ENCODE results near the gene BLOC1S4.

BLOC1S4 gene

GRCh38 chr4:6709230-6710114 lies 6.5 kb upstream of the BLOC1S4 start, which contains the start of gene MRFAP1L1:
Gene MRFAP1L1, minus strand, starts transcription at chr4:6709865. Its CDS starts 236 bp downstream, at chr4:6709629.
- TF ChIP-seq CTCF (conservative IDR thresholded peaks at IDR 0.05; ENCODE audit: low read length) (no peak), EZH2phosphoT487 (IDR thresholded peaks at IDR 0.05; ENCODE audit: borderline replicate concordance) (no peak)
- Histone ChIP-seq H3F3A (ENCODE audit: low read depth) (no peaks in the 10 kb centered on the region), H3K27me3 (ENCODE audit: insufficient read depth, low read length, poor library complexity, severe bottlenecking) (no peaks in the 10 kb centered on the region), H3K9me3 (ENCODE audit: insufficient read depth, low read depth, low read length) (no peaks in the 10 kb centered on the region), H2AFZ (ENCODE audit: low read length) (peak within 1 kb of the TSS; percentile 87), H4K20me1 (ENCODE audit: insufficient read depth, low read length, poor library complexity, severe bottlenecking) (peaks cover 48% of the 10 kb centered on the region), H3K79me2 (ENCODE audit: insufficient read depth, low read length) (peaks cover 51% of the 10 kb centered on the region), H3K36me3 (ENCODE audit: insufficient read depth, low read length) (no peaks in the 10 kb centered on the region), H3K4me1 (ENCODE audit: insufficient read depth, low read length, poor library complexity, severe bottlenecking) (peaks cover 51% of the 10 kb centered on the region), H3K4me3 (ENCODE audit: low read length, poor library complexity, severe bottlenecking) (peak within 1 kb of the TSS; percentile 96), H3K9ac (ENCODE audit: low read depth, low read length, poor library complexity, severe bottlenecking) (peak within 1 kb of the TSS; percentile 92), H3K9me2 (replicated peaks; ENCODE audit: low read depth, low read length) (no peaks in the 10 kb centered on the region), H3K4me2 (ENCODE audit: low read depth, low read length, poor library complexity, severe bottlenecking) (peak within 1 kb of the TSS; percentile 99)

GRCh38 chr4:6710282-6710681 lies 5.7 kb upstream of the BLOC1S4 start:
- Histone ChIP-seq H3F3A (ENCODE audit: low read depth) (no peaks in the 10 kb centered on the region), H2AFZ (ENCODE audit: low read length) (peak overlapping the region; percentile 87), H3K27me3 (ENCODE audit: insufficient read depth, low read length, poor library complexity, severe bottlenecking) (no peaks in the 10 kb centered on the region), H4K20me1 (ENCODE audit: insufficient read depth, low read length, poor library complexity, severe bottlenecking) (peaks cover 40% of the 10 kb centered on the region), H3K4me3 (ENCODE audit: low read length, poor library complexity, severe bottlenecking) (peak overlapping the region; percentile 96), H3K79me2 (ENCODE audit: insufficient read depth, low read length) (peaks cover 43% of the 10 kb centered on the region), H3K36me3 (ENCODE audit: insufficient read depth, low read length) (no peaks in the 10 kb centered on the region), H3K9me3 (ENCODE audit: insufficient read depth, low read depth, low read length) (no peaks in the 10 kb centered on the region), H3K4me2 (ENCODE audit: low read depth, low read length, poor library complexity, severe bottlenecking) (peak overlapping the region; percentile 99), H3K4me1 (ENCODE audit: insufficient read depth, low read length, poor library complexity, severe bottlenecking) (peaks cover 48% of the 10 kb centered on the region), H3K9me2 (replicated peaks; ENCODE audit: low read depth, low read length) (no peaks in the 10 kb centered on the region), H3K9ac (ENCODE audit: low read depth, low read length, poor library complexity, severe bottlenecking) (peak overlapping the region; percentile 92)
- TF ChIP-seq CTCF (conservative IDR thresholded peaks at IDR 0.05; ENCODE audit: low read length) (no peak), EZH2phosphoT487 (IDR thresholded peaks at IDR 0.05; ENCODE audit: borderline replicate concordance) (no peak)

- H3K36me3 ChIP-seq (ENCODE audit: insufficient read depth, low read length): no peaks in the 10 kb centered on the region
- no peak overlapping the region for H3K4me2 ChIP-seq (ENCODE audit: low read depth, low read length, poor library complexity, severe bottlenecking)
- peaks cover 33% of the 10 kb centered on the region for H4K20me1 ChIP-seq (ENCODE audit: insufficient read depth, low read length, poor library complexity, severe bottlenecking)
- TF ChIP-seq EZH2phosphoT487 (IDR thresholded peaks at IDR 0.05; ENCODE audit: borderline replicate concordance): no peak
- no peak for TF ChIP-seq CTCF (conservative IDR thresholded peaks at IDR 0.05; ENCODE audit: low read length)
- no peak overlapping the region for H2AFZ ChIP-seq (ENCODE audit: low read length)
- no peaks in the 10 kb centered on the region for H3K9me3 ChIP-seq (ENCODE audit: insufficient read depth, low read depth, low read length)
- H3K9me2 ChIP-seq (replicated peaks; ENCODE audit: low read depth, low read length): no peaks in the 10 kb centered on the region
- no peaks in the 10 kb centered on the region for H3F3A ChIP-seq (ENCODE audit: low read depth)
- H3K79me2 ChIP-seq (ENCODE audit: insufficient read depth, low read length): peaks cover 36% of the 10 kb centered on the region
- H3K4me3 ChIP-seq (ENCODE audit: low read length, poor library complexity, severe bottlenecking): no peak overlapping the region
- peaks cover 45% of the 10 kb centered on the region for H3K4me1 ChIP-seq (ENCODE audit: insufficient read depth, low read length, poor library complexity, severe bottlenecking)
- no peaks in the 10 kb centered on the region for H3K27me3 ChIP-seq (ENCODE audit: insufficient read depth, low read length, poor library complexity, severe bottlenecking)
- H3K9ac ChIP-seq (ENCODE audit: low read depth, low read length, poor library complexity, severe bottlenecking): no peak overlapping the region
These were observed 5.0 kb upstream of the BLOC1S4 start for GRCh38 chr4:6710996-6711395.

Data from Loucy (cell line).